H1 (cell line): ENCODE measurements around the gene REPIN1. TPM values are rescaled to one million over a fixed set of nuclear protein-coding genes. Genes with fewer than 3 reads are reported as not detected.
A peak's percentile ranks its signal among the peaks of the same experiment; 100 is the strongest.

Experiments used
- CTCF ChIA-PET: fragments of 300-600 bp; sonication (Branson Sonifier 250); formaldehyde crosslinking; loops from one replicate; lab custom pipeline; 2021; ENCODE audit not compliant: partially characterized antibody; lab: Charles Lee
- POLR2A ChIA-PET: fragments of 300-600 bp; sonication (Branson Sonifier 250); formaldehyde crosslinking; loops from one replicate; lab custom pipeline; 2021; ENCODE audit warnings: inconsistent platforms; ENCODE audit not compliant: partially characterized antibody; lab: Charles Lee
- DNase-seq, 2 experiments: peaks; one replicate each; pipeline versions ENCODE4 v3.0.0 to v3.0.0-alpha.2; 2010 to 2022; ENCODE audit warnings: low spot score in 2 of 2, low read depth in 1 of 2, mixed read lengths in 1 of 2
- FAIRE-seq: peaks from 2 replicates; lab custom pipeline; 2011; peaks lifted over from hg19 to GRCh38; lab: Jason Lieb, UNC
- H2AFZ ChIP-seq: 2 replicates; pipeline ENCODE4 v1.8.1; 2012; ENCODE audit warnings: low read length, inconsistent platforms
- H2AK5ac ChIP-seq: 2 replicates; pipeline ENCODE4 v1.6.1; 2013; ENCODE audit warnings: low read depth, low read length
- H2BK120ac ChIP-seq: replicated peaks from 2 replicates; pipeline ENCODE3; 2013; ENCODE audit warnings: low read depth, low read length, inconsistent platforms
- H2BK12ac ChIP-seq: 2 replicates; pipeline ENCODE4 v1.6.1; 2013; ENCODE audit warnings: low read depth, low read length
- H2BK15ac ChIP-seq: 2 replicates; pipeline ENCODE4 v1.6.1; 2013; ENCODE audit warnings: low read length
- H2BK20ac ChIP-seq: 2 replicates; pipeline ENCODE4 v1.6.1; 2013; ENCODE audit warnings: low read length
- H2BK5ac ChIP-seq: 2 replicates; pipeline ENCODE4 v1.6.1; 2013; ENCODE audit warnings: low read depth, low read length
- H3K14ac ChIP-seq: 2 replicates; pipeline ENCODE4 v1.6.1; 2013; ENCODE audit warnings: inconsistent platforms; ENCODE audit not compliant: insufficient read length
- H3K18ac ChIP-seq: 2 replicates; pipeline ENCODE4 v1.6.1; 2013; ENCODE audit warnings: low read length; ENCODE audit errors: extremely low read depth
- H3K23ac ChIP-seq: 2 replicates; pipeline ENCODE4 v1.6.1; 2013; ENCODE audit warnings: inconsistent platforms; ENCODE audit not compliant: insufficient read length
- H3K23me2 ChIP-seq: 2 replicates; pipeline ENCODE4 v1.6.1; 2013; ENCODE audit warnings: low read depth, low read length
- H3K27ac ChIP-seq: 2 replicates; pipeline ENCODE4 v1.6.1; 2011; ENCODE audit warnings: low read depth, low read length, inconsistent platforms
- H3K27me3 ChIP-seq, 4 experiments: replicated peaks in 1 of 4; 1 replicate in 1 of 4; 2 replicates in 3 of 4; pipeline versions ENCODE4 v1.6.1 to v1.8.1; 2011 to 2013; ENCODE audit warnings: low read length in 3 of 4, mild to moderate bottlenecking in 3 of 4, inconsistent platforms in 2 of 4, mixed read lengths in 2 of 4, moderate library complexity in 1 of 4; ENCODE audit not compliant: control insufficient read depth in 3 of 4, insufficient read depth in 3 of 4; ENCODE audit errors: extremely low read depth in 1 of 4
- H3K36me3 ChIP-seq, 4 experiments: 2 replicates each; pipeline versions ENCODE4 v1.6.1 to v1.8.1; 2011 to 2013; ENCODE audit warnings: mild to moderate bottlenecking in 4 of 4, low read length in 3 of 4, moderate library complexity in 2 of 4, control low read depth in 1 of 4, inconsistent platforms in 1 of 4; ENCODE audit not compliant: insufficient read depth in 4 of 4, control insufficient read depth in 2 of 4
- H3K4ac ChIP-seq: replicated peaks from 2 replicates; pipeline ENCODE3; 2013; ENCODE audit warnings: low read length, low read depth, mixed read lengths, inconsistent platforms; ENCODE audit not compliant: insufficient read length
- H3K4me1 ChIP-seq, 4 experiments: replicated peaks in 1 of 4; 1 replicate in 1 of 4; 2 replicates in 3 of 4; pipeline versions ENCODE4 v1.6.1 to v1.8.1; 2011 to 2013; ENCODE audit warnings: low read length in 3 of 4, inconsistent platforms in 2 of 4, mixed read lengths in 1 of 4; ENCODE audit not compliant: insufficient read depth in 4 of 4, control insufficient read depth in 3 of 4
- H3K4me2 ChIP-seq, 2 experiments: 2 replicates each; pipeline versions ENCODE4 v1.6.1 to v1.8.1; 2011 to 2013; ENCODE audit warnings: low read depth in 2 of 2, low read length in 2 of 2, control low read depth in 1 of 2, inconsistent platforms in 1 of 2, mild to moderate bottlenecking in 1 of 2; ENCODE audit not compliant: insufficient read depth in 1 of 2
- H3K4me3 ChIP-seq, 4 experiments: fragments of 200-600, 300-600 bp in 1 of 4; sonication (generic), shearing (Covaris generic), sonication (Bioruptor Twin) in 1 of 4; 2 replicates each; pipeline versions ENCODE4 v1.5.1 to v1.8.1; 2011 to 2016; ENCODE audit warnings: low read length in 4 of 4, low read depth in 3 of 4, control low read depth in 2 of 4, inconsistent platforms in 2 of 4, mild to moderate bottlenecking in 2 of 4, mixed read lengths in 1 of 4, moderate library complexity in 1 of 4; ENCODE audit not compliant: insufficient read depth in 2 of 4; ENCODE audit errors: extremely low read depth in 1 of 4
- H3K56ac ChIP-seq: replicated peaks from 2 replicates; pipeline ENCODE3; 2013; ENCODE audit warnings: low read depth, mild to moderate bottlenecking, mixed read lengths, low read length, inconsistent platforms; ENCODE audit not compliant: insufficient read length
- H3K79me1 ChIP-seq: 2 replicates; pipeline ENCODE4 v1.6.1; 2013; ENCODE audit warnings: low read depth, low read length, control low read depth
- H3K79me2 ChIP-seq, 2 experiments: 2 replicates each; pipeline versions ENCODE4 v1.6.1 to v1.8.1; 2012 to 2013; ENCODE audit warnings: low read length in 2 of 2, mild to moderate bottlenecking in 2 of 2, inconsistent platforms in 1 of 2; ENCODE audit not compliant: insufficient read depth in 2 of 2, control insufficient read depth in 1 of 2
- H3K9ac ChIP-seq, 4 experiments: replicated peaks in 1 of 4; 1 replicate in 1 of 4; 2 replicates in 3 of 4; pipeline versions ENCODE4 v1.6.1 to v1.8.1; 2011 to 2013; ENCODE audit warnings: low read depth in 3 of 4, low read length in 3 of 4, control low read depth in 2 of 4, mild to moderate bottlenecking in 2 of 4, moderate library complexity in 2 of 4, inconsistent platforms in 1 of 4; ENCODE audit errors: extremely low read depth in 1 of 4
- H3K9me3 ChIP-seq, 2 experiments: 2 replicates each; pipeline versions ENCODE4 v1.6.1 to v1.8.1; 2012 to 2013; ENCODE audit warnings: mild to moderate bottlenecking in 2 of 2, moderate library complexity in 2 of 2, control low read depth in 1 of 2, inconsistent platforms in 1 of 2, low read depth in 1 of 2, low read length in 1 of 2, mixed read lengths in 1 of 2; ENCODE audit not compliant: insufficient read depth in 2 of 2
- H4K20me1 ChIP-seq, 2 experiments: replicated peaks in 1 of 2; 2 replicates each; pipeline versions ENCODE3 to v1.8.1; 2011 to 2013; ENCODE audit warnings: inconsistent platforms in 2 of 2, low read length in 2 of 2, mild to moderate bottlenecking in 1 of 2; ENCODE audit not compliant: insufficient read depth in 2 of 2, control insufficient read depth in 1 of 2
- H4K5ac ChIP-seq: 2 replicates; pipeline ENCODE4 v1.6.1; 2013; ENCODE audit warnings: low read length, low read depth, mixed read lengths, inconsistent platforms; ENCODE audit not compliant: insufficient read length
- H4K8ac ChIP-seq: 2 replicates; pipeline ENCODE4 v1.8.0; 2013; ENCODE audit warnings: mild to moderate bottlenecking, moderate library complexity, low read length, inconsistent platforms; ENCODE audit not compliant: insufficient read depth; ENCODE audit errors: extremely low read depth
- H4K91ac ChIP-seq: replicated peaks from 2 replicates; pipeline ENCODE3; 2013; ENCODE audit warnings: low read length, mixed read lengths, inconsistent platforms; ENCODE audit not compliant: insufficient read length
- BACH1 ChIP-seq: IDR thresholded peaks from 2 replicates; pipeline ENCODE4 v1.6.1; 2012; ENCODE audit warnings: low read length, improper control_type of control experiment
- CBX8 ChIP-seq: fragments of 300-800, 300-1000 bp; sonication (generic); IDR thresholded peaks from 2 replicates; pipeline ENCODE4 v1.7.1; 2016; ENCODE audit warnings: low read depth, low read length, borderline replicate concordance
- CTBP2 ChIP-seq: IDR thresholded peaks from 2 replicates; pipeline ENCODE4 v1.7.0; 2011; ENCODE audit warnings: borderline replicate concordance, mild to moderate bottlenecking, moderate library complexity, mixed read lengths, low read length; ENCODE audit not compliant: insufficient read depth, insufficient read length
- HDAC6 ChIP-seq: IDR thresholded peaks from one replicate; pipeline ENCODE4 v1.7.1; 2012; ENCODE audit warnings: low read depth, mild to moderate bottlenecking, inconsistent platforms, low read length, moderate library complexity
- NANOG ChIP-seq: IDR thresholded peaks from 2 replicates; pipeline ENCODE4 v1.6.1; 2011; ENCODE audit warnings: low read length, low read depth, mild to moderate bottlenecking, inconsistent platforms; ENCODE audit not compliant: insufficient read depth, poor library complexity, severe bottlenecking
- TBP ChIP-seq: IDR thresholded peaks from 2 replicates; pipeline ENCODE4 v1.6.1; 2011; ENCODE audit warnings: low read depth, low read length, improper control_type of control experiment
- WGBS, 2 experiments: shearing (Covaris generic) in 1 of 2; methylation state at CpG; one replicate each; pipeline versions ENCODE4 v1.1.6 to v1.1.7; 2013 to 2015; ENCODE audit warnings: low lambda C conversion rate in 2 of 2, mixed read lengths in 2 of 2, inconsistent platforms in 1 of 2, low coverage in 1 of 2, missing lambda C conversion rate in 1 of 2; ENCODE audit not compliant: insufficient replicate concordance in 2 of 2, insufficient coverage in 1 of 2, insufficient read length in 1 of 2; ENCODE audit errors: extremely low coverage in 1 of 2, missing lambda C conversion rate in 1 of 2; 5-methylcytosine and 5-hydroxymethylcytosine counted together
- polyA plus RNA-seq, 7 experiments: library from polyadenylated mRNA; depleted of rRNA in 3 of 7; stranded (reverse) in 5 of 7; unstranded in 2 of 7; fragments of >200 nt in 5 of 7; fragments of 200-250 nt in 2 of 7; gene quantifications; 1 replicate in 5 of 7; 2 replicates in 1 of 7; 4 replicates in 1 of 7; pipeline versions ENCODE4 v1.2.1 to v1.2.3, GENCODE V29; 2011 to 2013; ENCODE audit warnings: missing spikeins in 2 of 7, mixed read lengths in 2 of 7
- total RNA-seq: library from RNA; stranded (reverse); fragmentation: NEBNext Ultra II Directional; extraction: Animal tissue kit (Norgen Biotek cat#: 25700); gene quantifications from 2 replicates; pipeline ENCODE4 v1.2.1, GENCODE V29; 2021
- TF ChIP-seq, protein P1 (sequence below): IDR thresholded peaks from 2 replicates; pipeline ENCODE4 v1.6.1; 2011; ENCODE audit warnings: low read length, improper control_type of control experiment

REPIN1 gene
- total and polyA plus RNA-seq, 2 of the 8 experiments (the other 6 are each of a cell fraction or from before 2014, with no cell fraction given) = 98.6 to 125 TPM

DNA sequence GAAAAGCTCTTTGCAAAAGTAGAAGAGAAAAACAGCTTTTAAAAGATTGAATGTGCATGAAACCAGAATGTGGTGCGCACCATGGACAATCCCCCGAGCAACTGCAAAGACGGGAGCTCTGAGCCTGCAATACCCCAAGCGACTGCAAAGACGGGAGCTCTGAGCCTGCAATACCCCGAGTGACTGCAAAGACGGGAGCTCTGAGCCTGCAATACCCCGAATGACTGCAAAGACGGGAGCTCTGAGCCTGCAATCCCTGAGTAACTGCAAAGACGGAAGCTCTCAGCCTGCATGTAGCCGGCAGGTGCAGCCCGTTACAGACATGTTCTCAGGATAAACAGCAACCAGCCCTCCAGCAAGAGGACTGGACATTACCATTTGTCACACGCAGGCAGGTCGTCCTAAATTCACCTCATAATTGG lies 16.7 kb downstream of the REPIN1 start:
- DNase-seq = no peak
- H3K27ac ChIP-seq = 0 out of 2 replicates have a peak overlapping the region, but pooled peaks have one; percentile 1
- H4K8ac ChIP-seq = no peak overlapping the region; the same call in 1 of the 2 replicates
- CTCF ChIA-PET = interaction anchor here (0.7 to 4.2 kb wide), 14 partner anchors 8 to 577 kb away, joined by 3 to 31 read pairs (median 4); partner anchors contain the start of gene REPIN1
- WGBS, 2 experiments = 88% methylated on average over 14 of the region's 14 CpGs; no CpG with 5 or more reads in 1 of the 2 experiments
- peaks cover 25 to 56% (median 44%) of the 10 kb centered on the region in 4 experiments for H3K4me1 ChIP-seq
- H2BK5ac ChIP-seq = 0 out of 2 replicates have a peak overlapping the region, but pooled peaks have one; percentile 92
- no peak overlapping the region for H3K4me3 ChIP-seq
- H2BK12ac ChIP-seq = no peak overlapping the region
- no peak overlapping the region for H2BK120ac ChIP-seq
- H3K14ac ChIP-seq = no peak overlapping the region
- H4K20me1 ChIP-seq = no peaks in the 10 kb centered on the region
- peaks cover 0 to 38% (median 2%) of the 10 kb centered on the region in 4 experiments; a peak in 5 of 8 replicates for H3K36me3 ChIP-seq
- H2BK15ac ChIP-seq = no peak overlapping the region
- no peak overlapping the region for H3K23ac ChIP-seq
- no peak overlapping the region for H2BK20ac ChIP-seq
- peaks cover 16% of the 10 kb centered on the region for H3K79me1 ChIP-seq
- H3K18ac ChIP-seq = no peak overlapping the region; the same call in 1 of the 2 replicates
- H2AFZ ChIP-seq = no peak overlapping the region
- TF ChIP-seq NANOG (no peak), CTBP2 (no peak), CBX8 (no peak), TBP (no peak), HDAC6 (no peak), BACH1 (no peak)
- TF ChIP-seq, protein P1, sequence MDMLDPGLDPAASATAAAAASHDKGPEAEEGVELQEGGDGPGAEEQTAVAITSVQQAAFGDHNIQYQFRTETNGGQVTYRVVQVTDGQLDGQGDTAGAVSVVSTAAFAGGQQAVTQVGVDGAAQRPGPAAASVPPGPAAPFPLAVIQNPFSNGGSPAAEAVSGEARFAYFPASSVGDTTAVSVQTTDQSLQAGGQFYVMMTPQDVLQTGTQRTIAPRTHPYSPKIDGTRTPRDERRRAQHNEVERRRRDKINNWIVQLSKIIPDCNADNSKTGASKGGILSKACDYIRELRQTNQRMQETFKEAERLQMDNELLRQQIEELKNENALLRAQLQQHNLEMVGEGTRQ = no peak
- H4K91ac ChIP-seq = no peak overlapping the region
- H3K4ac ChIP-seq = no peak overlapping the region
- H3K56ac ChIP-seq = no peak overlapping the region
- H3K79me2 ChIP-seq = peaks cover 0 to 73% of the 10 kb centered on the region in 2 experiments
- POLR2A ChIA-PET = interaction anchor here (0.8 to 9.0 kb wide), 11 partner anchors 8 to 62 kb away, joined by 3 to 170 read pairs (median 15); partner anchors contain the start of genes ACTR3C, LRRC61 and REPIN1
- H3K9me3 ChIP-seq = no peaks in the 10 kb centered on the region
- H3K27me3 ChIP-seq = no peaks in the 10 kb centered on the region
- H3K23me2 ChIP-seq = peaks cover 2% of the 10 kb centered on the region; the same call in 1 of the 2 replicates
- 0 out of 2 replicates have a peak overlapping the region, but pooled peaks have one; percentile 29 for H2AK5ac ChIP-seq
- H3K9ac ChIP-seq = peak overlapping the region in 1 of 4 experiments; percentile 15; a peak in 1 of 7 replicates
- no peak for FAIRE-seq
- peak overlapping the region in 1 of 2 experiments; percentile 16; a peak in 1 of 4 replicates for H3K4me2 ChIP-seq
- H4K5ac ChIP-seq = peak overlapping the region; percentile 14
